GM03348 (cell line): ENCODE results near the gene DCP1B.

Experiments used
- DNase-seq: peaks from one replicate; pipeline ENCODE4 v3.0.0; 2012; ENCODE audit warnings: low spot score

The DCP1B gene

DNA sequence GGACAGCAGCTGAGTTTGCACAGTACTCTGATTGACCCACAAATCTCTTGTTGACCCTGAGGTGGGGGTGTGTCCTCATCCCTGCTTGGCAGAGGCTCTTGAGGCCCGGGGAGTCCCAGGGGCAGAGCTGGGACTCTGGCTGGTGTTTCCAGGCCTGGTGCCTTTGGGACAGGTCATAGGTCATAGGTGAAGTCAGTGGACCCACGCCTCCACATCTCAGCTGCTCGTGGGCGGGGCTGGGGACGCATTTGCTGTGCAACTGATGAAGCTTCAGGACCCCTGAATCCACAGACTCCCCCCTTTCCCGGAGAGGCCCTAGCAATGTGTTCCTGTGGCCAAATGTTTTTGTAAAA is 85.4 kb downstream of the DCP1B start:
- DNase-seq = peak; percentile 4

DNA sequence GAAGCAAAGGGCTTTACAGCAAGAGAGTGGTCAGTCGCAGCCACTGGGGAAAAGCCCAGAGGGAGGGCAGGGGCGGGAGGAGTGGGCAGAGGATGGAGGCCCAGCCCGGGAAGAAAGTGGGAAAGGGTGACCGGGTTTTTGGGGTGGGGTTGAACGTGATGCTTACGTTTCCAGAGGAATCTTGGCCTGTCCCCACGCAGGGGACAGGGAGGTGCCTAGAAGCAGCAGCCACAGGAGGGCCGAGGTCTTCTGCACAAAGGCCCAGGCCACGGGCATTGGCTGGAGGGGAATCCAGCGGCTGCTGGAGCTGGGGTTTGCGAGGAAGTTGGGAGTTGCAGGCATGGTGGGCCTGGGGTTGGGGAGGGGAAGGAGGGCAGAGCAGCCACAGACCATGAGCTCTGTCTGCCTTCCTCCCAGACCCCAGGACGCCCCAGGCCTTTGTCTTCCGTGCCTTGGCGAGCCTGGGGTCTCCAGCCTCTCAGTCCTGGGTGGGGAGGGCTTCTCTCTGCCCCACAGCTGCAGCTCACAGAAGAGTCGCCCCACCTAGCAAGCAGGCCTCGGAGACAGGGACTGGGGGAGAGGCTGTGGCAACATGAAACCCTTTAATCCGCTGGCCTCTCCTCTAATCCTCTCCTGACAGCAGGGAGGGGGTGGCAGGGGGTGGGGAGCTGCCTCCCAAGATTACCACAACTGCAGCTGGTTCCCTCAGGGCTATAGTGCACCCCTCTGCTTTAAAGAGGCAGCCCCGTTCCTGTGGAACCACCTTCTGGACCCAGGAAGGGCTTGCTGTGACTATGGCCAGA is 86.0 kb downstream of the DCP1B start, which contains the start of gene CACNA2D4:
CACNA2D4 (minus strand) TSS at position 572 of the 803 bp plus-strand sequence; CDS start at position 393, 179 bp downstream.
- DNase-seq = peak; percentile 4

DNA sequence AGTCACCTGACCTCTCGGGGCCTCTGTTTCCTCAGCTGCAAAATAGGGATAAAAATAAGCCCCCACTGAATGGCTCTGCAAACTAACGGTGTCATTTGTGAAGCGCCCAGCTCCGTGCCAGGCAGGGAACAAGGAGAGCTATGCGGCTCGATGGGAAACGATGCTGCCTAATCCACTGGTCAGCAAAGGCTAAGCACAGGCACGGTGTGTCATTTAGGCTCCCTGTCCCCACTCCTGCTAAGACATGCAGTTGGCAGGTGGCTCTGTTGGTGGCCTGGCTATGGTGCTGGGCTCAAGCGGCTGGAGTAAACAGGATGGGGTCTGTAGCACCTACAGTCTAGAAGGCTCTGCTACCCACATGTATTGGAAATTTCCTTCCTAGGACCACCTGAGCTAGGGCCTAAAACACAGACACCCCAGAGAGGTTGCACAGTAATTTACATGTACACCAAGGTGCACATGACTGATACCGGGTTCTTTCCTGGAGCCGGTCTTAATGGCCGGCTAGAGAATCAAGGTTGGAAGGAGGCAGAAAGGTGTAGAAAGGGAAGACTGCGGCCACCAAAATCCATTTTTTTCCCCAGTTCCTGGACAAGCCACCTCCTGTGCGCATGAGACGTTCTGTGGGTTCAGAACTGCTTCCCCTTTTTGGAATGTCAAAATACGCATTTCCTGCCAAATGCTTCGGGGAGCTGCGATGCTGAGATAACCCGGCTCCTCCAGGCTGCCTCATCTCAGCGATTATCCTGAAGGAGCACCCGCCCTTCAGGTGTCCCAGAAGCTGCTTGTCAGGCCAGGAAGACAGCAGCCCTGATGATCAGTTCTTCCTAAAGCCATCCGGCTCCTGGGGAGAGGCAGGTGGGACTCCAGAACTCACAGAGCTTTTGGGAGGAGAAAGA is 86.8 kb downstream of the DCP1B start:
- peak; percentile 7 for DNase-seq

DNA sequence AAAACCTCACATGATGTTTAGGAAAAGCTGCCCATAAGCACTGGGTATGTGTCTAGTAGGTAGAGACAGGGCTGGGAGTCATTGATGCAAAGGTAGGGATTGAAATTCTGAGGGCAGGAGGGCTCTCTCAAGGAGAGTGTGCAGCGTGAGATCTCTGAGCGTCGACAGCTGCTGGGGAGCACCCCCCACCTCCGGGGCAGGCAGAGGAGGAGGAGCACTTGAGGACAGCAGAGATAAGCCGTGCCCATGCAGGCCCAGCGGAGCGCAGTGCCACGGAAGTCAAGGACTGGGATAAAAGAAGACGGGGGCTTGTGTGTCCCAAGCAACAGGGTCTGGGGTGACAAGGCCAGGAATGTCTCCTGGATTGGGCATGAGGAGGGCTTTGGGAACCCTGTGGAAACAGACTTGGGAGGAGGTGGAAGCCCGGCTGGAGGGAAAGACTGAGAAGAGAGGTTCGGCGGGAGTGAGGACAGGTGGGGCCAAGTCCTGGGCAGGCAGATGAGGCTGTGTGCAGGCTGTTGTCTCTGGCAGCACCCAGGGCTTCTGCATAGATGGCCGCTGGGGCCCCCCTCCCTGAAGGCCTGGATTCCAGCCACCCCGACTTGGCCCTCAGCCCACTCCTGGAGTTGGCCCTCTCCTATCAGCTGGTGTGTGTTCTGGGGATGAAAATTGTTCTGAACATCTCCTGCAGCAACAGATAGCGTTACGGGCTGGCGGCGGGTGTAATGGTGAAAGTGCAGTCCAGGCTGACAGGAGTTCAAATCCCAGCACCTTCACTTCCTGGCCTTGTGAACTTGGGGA is 87.7 kb downstream of the DCP1B start:
- DNase-seq = peak; percentile 5

DNA sequence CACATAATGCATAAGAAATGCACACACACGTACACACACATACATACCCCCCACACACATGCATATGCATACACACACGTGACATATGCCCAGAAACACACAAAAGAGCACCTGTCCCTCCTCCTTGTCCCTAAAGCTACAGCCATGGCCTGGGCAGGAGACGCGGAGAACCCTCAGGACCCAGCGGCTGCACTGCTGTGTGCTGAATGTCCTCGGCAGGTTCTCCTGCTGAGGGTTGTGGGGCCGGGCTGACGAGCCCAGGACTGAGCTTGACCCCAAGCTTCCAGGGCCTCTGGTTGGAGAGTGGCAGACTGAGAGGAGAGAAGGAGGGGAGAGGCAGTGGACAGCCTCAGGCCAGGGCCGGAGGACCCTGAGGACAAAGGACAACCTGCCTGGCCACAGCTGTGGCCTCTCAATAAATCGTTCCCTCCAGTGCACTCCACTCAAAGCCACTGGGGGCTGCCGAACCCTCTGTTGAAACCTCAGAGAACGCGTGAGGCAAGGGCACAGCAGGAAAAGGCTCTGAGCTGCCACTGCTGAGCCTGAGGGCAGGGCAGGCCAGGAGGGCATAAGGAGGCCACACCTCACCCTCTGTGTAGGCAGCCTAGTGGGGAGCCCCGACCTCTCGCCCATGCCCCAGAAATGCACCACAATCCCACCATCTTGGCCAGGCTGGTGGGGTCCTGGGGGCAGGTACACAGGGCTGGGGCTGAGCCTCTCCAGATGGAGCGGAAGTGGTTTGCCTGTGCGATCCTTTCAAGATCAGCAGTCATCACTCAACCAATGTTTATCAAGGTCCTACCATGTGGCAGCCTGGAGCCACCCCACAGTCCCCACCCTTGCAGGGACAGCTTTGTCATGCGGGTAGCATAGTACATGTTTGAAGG is 88.9 kb downstream of the DCP1B start:
- DNase-seq = peak; percentile 5

DNA sequence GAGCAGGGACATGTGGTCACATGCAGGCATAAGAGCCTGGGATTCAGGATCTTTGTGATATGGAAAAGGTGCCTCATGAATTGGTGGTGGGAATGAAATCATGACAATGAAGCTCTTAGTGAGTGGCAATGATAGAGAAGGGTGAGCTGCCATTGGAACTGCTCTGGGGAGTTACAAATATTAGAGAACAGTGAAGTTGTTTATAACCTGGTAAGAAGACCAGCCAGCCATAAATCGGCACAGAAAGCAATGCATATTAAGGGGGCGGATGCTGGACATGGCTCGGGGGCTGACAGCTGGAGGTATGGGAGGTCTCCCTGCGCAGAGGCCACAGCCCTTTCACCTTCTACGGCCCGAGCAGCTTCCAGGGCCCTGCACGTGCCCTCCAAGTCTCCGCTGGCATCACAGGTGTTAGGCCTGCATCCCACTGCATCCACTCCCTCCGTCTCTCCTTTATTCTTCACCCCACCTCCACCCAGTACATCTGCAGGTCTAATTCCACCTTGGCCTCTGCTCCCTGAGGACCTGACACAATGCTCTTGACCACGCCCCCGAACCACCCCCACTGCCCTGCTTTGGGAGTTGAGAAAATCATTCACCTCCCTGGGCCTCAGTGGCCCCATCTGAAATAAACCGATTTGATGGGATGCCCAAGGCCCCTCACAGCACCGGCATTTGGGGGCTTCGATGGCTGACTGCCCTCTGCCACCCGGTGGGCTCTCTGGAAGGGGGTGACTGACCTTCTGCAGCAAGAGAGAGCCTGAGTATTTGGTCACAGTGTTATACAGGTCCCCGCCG is 89.9 kb downstream of the DCP1B start:
- no peak for DNase-seq

DNA sequence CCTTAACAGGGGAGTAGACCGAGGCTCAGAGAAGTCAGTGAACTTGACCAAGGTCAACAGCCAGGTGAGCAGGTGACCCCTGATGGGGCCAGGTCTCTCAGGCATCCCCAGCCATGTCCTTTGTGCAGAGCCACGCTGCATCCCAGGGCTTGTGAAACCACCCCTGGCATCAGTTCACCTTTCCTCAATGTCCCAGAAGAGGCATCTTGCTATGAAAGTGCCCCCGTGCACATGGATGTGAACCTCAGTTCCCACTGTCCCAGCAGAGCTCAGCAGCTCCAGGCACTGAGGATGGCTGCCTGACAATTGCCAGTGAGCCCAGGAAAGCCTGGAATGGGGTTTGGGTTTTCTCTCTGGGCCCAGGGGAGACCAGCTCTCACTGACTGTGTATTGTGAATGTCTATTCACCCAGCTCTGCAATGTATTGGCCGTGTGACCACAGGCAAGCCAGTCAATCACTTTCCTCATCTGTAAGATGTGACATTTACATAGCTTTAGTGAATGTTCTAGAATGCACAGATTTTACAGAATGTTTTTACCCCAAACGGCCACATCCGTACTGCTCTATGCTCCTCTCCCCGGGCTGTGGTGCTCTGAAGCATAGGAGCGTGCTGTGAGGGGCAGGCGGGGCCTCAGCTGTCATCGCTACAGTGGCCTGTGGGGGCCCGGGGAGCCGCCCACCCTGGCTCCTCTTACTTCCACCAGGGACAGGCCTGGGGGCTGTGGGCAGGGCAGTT is 90.7 kb downstream of the DCP1B start:
- no peak for DNase-seq

DNA sequence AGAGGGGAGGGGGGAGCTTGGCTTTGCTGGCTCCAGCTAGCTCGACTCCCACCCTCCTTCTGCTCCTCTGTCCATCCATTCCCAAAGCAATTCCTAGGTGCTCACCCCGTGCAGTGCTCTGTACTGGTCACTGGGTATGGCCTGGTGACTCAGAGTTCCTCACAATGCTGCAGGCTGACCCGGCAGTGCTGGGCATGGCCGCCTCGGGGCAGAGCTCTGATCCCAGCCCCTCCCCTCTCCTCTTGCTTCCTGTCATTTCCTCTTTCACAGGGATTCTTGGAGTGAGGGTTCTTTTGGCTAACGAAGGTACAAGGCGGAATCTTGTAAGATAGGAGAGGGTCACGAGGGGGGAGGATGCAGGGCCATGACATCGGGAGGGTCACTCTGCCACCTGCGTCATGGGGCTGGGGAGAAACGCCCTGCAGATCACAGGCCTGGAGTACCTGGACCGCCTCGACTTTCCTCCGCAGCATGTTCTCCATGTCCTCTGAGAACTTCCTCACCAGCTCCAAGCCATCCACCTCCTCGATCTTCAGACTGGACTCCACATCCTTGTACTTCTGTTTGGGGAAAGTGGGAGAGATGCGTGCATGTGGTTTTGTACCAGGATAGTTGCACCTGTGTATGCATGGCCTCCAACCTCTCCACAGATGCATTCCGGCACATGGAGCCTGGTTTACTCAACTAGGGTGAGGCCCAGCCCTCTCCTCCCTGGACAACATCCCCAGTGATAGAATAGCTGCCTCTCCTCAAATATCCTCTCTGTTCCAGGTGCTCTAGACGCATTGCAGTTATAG is 91.5 kb downstream of the DCP1B start:
- peak; percentile 30 for DNase-seq

DNA sequence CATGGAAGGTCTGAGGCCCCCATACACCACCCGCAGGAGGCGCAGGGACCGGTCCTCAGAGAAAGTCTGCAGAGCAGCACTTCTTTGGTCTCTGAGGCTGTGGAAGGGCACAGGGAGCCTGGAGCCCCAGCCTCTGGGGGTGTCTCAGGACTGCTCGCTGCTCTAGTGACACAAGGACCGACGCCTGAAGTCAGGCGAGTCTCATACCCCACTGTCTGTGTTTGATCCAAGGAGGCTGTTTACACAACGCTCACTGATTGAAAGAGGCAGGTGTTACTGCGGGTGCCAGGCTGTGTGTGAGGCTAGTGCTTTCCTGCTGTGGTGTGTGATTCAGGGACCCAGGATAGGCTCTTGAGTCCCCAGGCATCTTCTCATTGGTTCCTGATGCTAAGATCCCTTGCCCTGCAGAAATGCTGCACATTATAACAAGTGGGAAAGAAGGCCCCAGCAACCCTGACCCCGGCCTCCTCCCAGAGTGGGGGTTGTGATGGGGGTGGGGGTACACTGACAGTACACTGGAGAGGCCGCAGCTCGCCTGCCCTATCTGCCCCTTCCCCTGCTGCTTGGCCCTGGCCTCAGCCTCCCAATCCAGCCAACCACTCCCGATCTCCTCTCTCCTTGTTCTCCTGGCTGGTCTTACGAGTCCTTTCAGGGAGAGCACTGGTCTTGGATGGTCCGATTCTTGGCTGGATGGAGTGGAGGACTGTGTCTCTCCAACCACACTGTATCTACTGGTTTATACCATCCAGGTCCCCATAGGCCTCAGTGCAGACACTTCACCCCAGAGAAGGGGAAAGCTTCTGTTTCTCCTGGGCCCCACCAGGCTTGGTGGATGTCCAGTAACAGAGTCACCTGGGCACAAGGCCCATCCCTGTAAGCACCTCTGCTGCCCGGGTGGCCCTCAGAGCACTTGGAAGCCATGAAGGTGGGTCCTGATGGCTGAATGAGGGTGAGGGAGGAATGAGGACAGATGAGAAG is 92.4 kb downstream of the DCP1B start:
- peak; percentile 3 for DNase-seq

DNA sequence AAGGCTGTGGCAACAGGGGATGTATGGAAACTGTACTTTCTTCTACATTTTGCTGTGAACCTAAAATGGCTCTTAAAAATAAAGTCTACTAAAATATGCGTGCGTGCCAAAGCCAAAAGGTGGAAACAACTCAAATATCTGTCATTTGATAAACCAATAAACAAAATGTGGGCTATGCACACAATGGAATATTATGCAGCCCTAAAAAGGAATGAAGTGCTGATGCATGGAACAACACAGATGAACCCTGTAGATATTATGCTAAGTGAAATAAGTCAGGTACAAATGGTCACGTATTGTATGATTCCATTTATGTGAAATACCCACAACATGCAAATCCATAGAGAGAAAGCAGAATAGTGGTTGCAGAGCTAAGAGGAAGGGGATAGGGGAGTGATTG is 93.8 kb downstream of the DCP1B start:
- DNase-seq = no peak

DNA sequence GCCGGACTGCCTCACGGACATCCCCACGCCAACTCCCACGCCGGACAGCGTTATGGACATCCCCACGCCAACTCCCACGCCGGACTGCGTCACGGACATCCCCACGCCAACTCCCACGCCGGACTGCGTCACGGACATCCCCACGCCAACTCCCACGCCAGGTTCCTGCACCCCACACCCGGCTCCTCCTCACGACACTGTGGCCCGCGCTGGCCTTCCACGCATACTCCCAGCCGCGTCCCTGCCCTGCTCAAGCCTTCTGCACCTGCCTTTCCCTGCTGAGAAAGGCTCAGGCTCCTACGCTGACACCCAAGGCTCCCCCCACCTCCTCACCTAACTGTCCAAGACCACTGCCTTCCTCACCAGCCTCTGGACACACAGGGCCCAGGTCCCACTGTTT is 95.5 kb downstream of the DCP1B start:
- peak; percentile 5 for DNase-seq

DNA sequence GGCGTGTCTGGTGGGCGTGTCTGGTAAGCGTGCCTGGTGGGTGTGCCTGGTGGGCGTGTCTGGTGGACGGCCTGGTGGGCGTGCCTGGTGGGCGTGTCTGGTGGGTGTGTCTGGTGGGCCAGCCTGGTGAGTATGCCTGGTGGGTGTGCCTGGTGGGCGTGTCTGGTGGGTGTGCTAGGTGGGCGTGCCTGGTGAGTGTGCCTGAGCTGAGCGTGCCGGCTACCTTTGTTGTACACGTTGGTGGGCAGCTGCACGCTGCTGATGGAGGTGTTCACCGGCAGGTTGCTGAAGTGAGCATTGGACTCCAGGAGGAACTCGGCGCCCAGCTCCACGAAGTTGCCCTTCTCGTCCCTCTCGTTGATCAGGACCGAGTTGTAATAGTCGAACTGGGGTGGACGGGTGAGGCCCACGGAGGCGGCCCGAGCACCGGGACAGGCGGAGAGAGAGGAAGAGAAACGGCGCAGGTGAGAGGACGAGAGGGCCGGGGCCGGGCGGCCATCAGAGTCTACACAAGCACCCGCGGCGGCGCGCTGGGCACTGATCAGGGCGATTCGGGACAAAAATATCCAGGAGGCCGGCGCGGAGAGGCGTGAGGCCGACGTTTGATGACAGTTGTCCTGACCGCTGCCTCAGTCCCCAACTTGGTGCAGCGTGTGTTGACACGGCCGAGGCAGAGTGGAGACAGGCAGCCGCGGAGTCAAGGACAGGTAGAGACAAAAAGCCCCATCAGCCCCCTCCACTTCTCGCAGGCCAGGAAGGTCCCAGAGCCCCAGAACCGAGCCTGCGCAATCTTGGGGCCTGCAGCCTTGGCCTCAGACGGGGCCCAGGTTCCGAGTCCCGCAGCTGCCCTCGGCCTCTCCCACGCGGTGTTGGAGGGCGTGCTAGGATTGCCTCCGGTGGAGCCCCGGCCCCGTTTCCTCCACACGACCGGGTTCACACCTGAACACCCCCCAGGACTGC is 96.3 kb downstream of the DCP1B start:
- peak; percentile 7 for DNase-seq

DNA sequence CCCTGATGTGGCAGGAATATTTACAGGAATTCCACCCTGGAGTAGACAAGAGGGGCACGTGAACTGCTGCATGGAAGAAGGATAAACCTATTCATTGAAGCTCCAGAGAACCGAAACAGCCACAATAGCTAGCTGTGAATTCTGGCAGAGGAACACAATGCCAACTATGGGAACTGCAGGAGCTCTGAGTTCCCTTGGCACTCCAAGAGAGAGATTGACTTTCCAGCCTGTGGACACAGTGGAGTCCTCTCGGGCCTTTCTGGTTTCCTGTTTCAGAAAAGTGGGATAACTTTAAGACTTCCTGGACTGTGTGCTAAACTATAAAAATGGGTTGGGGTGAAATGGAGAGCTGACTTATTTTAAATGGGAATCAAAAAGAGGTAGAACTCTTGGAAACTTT is 97.7 kb downstream of the DCP1B start:
- DNase-seq = no peak

DNA sequence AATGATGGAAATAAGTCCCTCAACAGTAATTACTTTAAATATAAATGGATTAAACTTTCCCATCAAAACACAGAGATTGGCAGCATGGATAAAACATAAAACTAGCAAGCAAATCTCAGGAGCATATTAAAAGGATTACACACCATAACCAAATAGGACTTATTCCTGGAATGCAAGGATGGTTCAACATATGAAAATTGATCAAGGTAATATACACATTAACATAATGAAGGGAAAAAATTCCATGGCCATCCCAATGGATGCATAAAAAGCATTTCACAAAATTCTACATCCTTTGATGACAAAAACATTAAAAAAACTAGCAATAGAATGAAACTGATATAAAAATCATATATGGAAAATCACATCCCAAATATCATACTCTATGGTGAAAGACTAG is 99.4 kb downstream of the DCP1B start:
- DNase-seq = no peak

DNA sequence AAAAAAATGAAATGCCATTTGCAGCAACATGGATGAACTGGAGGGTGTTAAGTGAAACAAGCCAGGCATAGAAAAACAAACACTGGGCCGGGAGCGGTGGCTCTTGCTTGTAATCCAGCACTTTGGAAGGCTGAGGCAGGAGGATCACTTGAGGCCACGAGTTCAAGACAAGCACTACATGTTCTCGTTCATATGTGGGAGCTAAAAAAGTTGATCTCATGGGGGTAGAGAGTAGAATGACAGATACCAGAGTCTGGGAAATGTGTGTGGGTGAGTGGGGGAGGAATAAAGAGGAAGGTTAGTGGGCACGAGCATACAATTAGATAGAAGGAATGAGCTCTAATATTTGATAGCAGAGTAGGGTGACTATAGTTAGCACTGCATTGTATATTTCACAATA is 107.3 kb downstream of the DCP1B start:
- DNase-seq = no peak
